Neural cell (in vitro differentiated cells): ENCODE data around the gene LRRC31. TPM values are rescaled to one million over a fixed set of nuclear protein-coding genes. Genes with fewer than 3 reads are reported as not detected.

Experiments used
- H2AFZ ChIP-seq: fragments of 200-600, 300-800 bp; sonication (generic), shearing (Covaris generic); 2 replicates; pipeline ENCODE4 v1.6.0; 2014; ENCODE audit warnings: low read depth, mild to moderate bottlenecking, antibody characterized with exemption, low read length, moderate library complexity
- H3F3A ChIP-seq: fragments of 200-600 bp; shearing (Covaris generic); 2 replicates; pipeline ENCODE4 v1.6.1; 2016; ENCODE audit warnings: mild to moderate bottlenecking, moderate library complexity, mixed read lengths, antibody characterized with exemption, low read length; ENCODE audit not compliant: insufficient read depth, poor library complexity, severe bottlenecking
- H3K27ac ChIP-seq: fragments of 200-600, 300-800 bp; sonication (generic), shearing (Covaris generic); 2 replicates; pipeline ENCODE4 v1.5.1; 2014; ENCODE audit warnings: mild to moderate bottlenecking, low read length, moderate library complexity
- H3K27me3 ChIP-seq: fragments of 300-800, 200-600 bp; sonication (generic), shearing (Covaris generic); 2 replicates; pipeline ENCODE4 v1.6.0; 2014; ENCODE audit warnings: mild to moderate bottlenecking, low read depth, low read length, moderate library complexity; ENCODE audit not compliant: insufficient read depth
- H3K36me3 ChIP-seq: fragments of 300-800, 200-600 bp; sonication (generic), shearing (Covaris generic); 2 replicates; pipeline ENCODE4 v1.5.1; 2014; ENCODE audit warnings: mild to moderate bottlenecking, antibody characterized with exemption, low read length, moderate library complexity; ENCODE audit not compliant: insufficient read depth
- H3K4me2 ChIP-seq: fragments of 300-800, 200-600 bp; sonication (generic), shearing (Covaris generic); 2 replicates; pipeline ENCODE4 v1.6.0; 2014; ENCODE audit warnings: mild to moderate bottlenecking, low read length
- H3K4me3 ChIP-seq: fragments of 300-800, 200-600 bp; sonication (generic), shearing (Covaris generic); 2 replicates; pipeline ENCODE4 v1.5.1; 2014; ENCODE audit warnings: mild to moderate bottlenecking, low read length, moderate library complexity
- H3K79me2 ChIP-seq: fragments of 200-600 bp; shearing (Covaris generic); replicated peaks from 2 replicates; pipeline ENCODE4 v1.6.0; 2014; ENCODE audit warnings: mild to moderate bottlenecking, low read length, moderate library complexity; ENCODE audit not compliant: insufficient read depth
- H3K9ac ChIP-seq: fragments of 300-800, 200-600 bp; sonication (generic), shearing (Covaris generic); 2 replicates; pipeline ENCODE4 v1.6.1; 2016; ENCODE audit warnings: mild to moderate bottlenecking, low read length, mixed read lengths
- H3K9me2 ChIP-seq: fragments of 200-600 bp; shearing (Covaris generic); 2 replicates; pipeline ENCODE4 v1.6.1; 2016; ENCODE audit warnings: mild to moderate bottlenecking, low read length, mixed read lengths; ENCODE audit not compliant: insufficient read depth
- H3K9me3 ChIP-seq: fragments of 200-600, 300-800 bp; sonication (generic), shearing (Covaris generic); 2 replicates; pipeline ENCODE4 v1.6.1; 2016; ENCODE audit warnings: mild to moderate bottlenecking, mixed run types, low read length, moderate library complexity, mixed read lengths
- H4K20me1 ChIP-seq: fragments of 200-600 bp; shearing (Covaris generic); 2 replicates; pipeline ENCODE4 v1.6.1; 2016; ENCODE audit warnings: mild to moderate bottlenecking, mixed run types; ENCODE audit not compliant: insufficient read depth
- EP300 ChIP-seq: fragments of 450-650 bp; conservative IDR thresholded peaks from 2 replicates; pipeline ENCODE4 v1.6.1; 2014; ENCODE audit warnings: antibody characterized with exemption, mild to moderate bottlenecking, moderate library complexity; ENCODE audit not compliant: poor library complexity, severe bottlenecking
- EZH2 ChIP-seq: fragments of 200-600, 300-800 bp; shearing (Covaris generic), sonication (generic); IDR thresholded peaks from 2 replicates; pipeline ENCODE4 v1.6.1; 2014; ENCODE audit warnings: antibody characterized with exemption, low read length, borderline replicate concordance, mild to moderate bottlenecking; ENCODE audit not compliant: insufficient read depth, poor library complexity, severe bottlenecking
- MXI1 ChIP-seq: fragments of 450-650 bp; conservative IDR thresholded peaks from 2 replicates; pipeline ENCODE4 v1.6.1; 2014; ENCODE audit warnings: antibody characterized with exemption, mild to moderate bottlenecking; ENCODE audit not compliant: poor library complexity, severe bottlenecking
- POLR2AphosphoS5 ChIP-seq: IDR thresholded peaks from 2 replicates; pipeline ENCODE4 v1.6.1; 2012
- RAD21 ChIP-seq: fragments of 450-650 bp; conservative IDR thresholded peaks from 2 replicates; pipeline ENCODE4 v1.6.1; 2014; ENCODE audit warnings: antibody characterized with exemption, mild to moderate bottlenecking, moderate library complexity
- REST ChIP-seq: IDR thresholded peaks from 2 replicates; pipeline ENCODE4 v1.6.1; 2012; ENCODE audit warnings: borderline replicate concordance
- SMC3 ChIP-seq: fragments of 450-650 bp; conservative IDR thresholded peaks from 2 replicates; pipeline ENCODE4 v1.6.1; 2014; ENCODE audit warnings: antibody characterized with exemption, mild to moderate bottlenecking, moderate library complexity; ENCODE audit not compliant: poor library complexity
- TAF1 ChIP-seq: IDR thresholded peaks from 2 replicates; pipeline ENCODE4 v1.6.1; 2012; ENCODE audit warnings: low read depth
- polyA plus RNA-seq: library from polyadenylated mRNA; depleted of rRNA; stranded (reverse); fragments of >200 nt; gene quantifications from 2 replicates; pipeline ENCODE4 v1.2.3, GENCODE V29; 2014
- TF ChIP-seq, protein P1 (sequence below): fragments of 450-650 bp; IDR thresholded peaks from 2 replicates; pipeline ENCODE4 v1.5.1; 2014; ENCODE audit warnings: antibody characterized with exemption, mild to moderate bottlenecking, moderate library complexity; ENCODE audit not compliant: poor library complexity, severe bottlenecking

Gene LRRC31
- polyA plus RNA-seq, 1 donor from 2014 or later = not detected

GRCh38 chr3:169815590-169816150 lies 54.1 kb downstream of the LRRC31 start:
- Histone ChIP-seq H3K79me2 (no peaks in the 10 kb centered on the region), H3K27me3 (no peaks in the 10 kb centered on the region), H3K36me3 (no peaks in the 10 kb centered on the region), H3K9me2 (no peaks in the 10 kb centered on the region), H3K27ac (no peak overlapping the region), H2AFZ (no peak overlapping the region), H3K9me3 (no peaks in the 10 kb centered on the region), H3F3A (no peaks in the 10 kb centered on the region), H3K9ac (no peak overlapping the region), H3K4me2 (no peak overlapping the region), H3K4me3 (no peak overlapping the region), H4K20me1 (no peaks in the 10 kb centered on the region)
- TF ChIP-seq MXI1 (no peak), EP300 (no peak), POLR2AphosphoS5 (no peak), SMC3 (no peak), EZH2 (no peak), TAF1 (no peak), RAD21 (no peak), REST (no peak)
- TF ChIP-seq, protein P1, sequence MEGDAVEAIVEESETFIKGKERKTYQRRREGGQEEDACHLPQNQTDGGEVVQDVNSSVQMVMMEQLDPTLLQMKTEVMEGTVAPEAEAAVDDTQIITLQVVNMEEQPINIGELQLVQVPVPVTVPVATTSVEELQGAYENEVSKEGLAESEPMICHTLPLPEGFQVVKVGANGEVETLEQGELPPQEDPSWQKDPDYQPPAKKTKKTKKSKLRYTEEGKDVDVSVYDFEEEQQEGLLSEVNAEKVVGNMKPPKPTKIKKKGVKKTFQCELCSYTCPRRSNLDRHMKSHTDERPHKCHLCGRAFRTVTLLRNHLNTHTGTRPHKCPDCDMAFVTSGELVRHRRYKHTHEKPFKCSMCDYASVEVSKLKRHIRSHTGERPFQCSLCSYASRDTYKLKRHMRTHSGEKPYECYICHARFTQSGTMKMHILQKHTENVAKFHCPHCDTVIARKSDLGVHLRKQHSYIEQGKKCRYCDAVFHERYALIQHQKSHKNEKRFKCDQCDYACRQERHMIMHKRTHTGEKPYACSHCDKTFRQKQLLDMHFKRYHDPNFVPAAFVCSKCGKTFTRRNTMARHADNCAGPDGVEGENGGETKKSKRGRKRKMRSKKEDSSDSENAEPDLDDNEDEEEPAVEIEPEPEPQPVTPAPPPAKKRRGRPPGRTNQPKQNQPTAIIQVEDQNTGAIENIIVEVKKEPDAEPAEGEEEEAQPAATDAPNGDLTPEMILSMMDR = no peak

- Histone ChIP-seq H3K9ac (no peak overlapping the region), H4K20me1 (no peaks in the 10 kb centered on the region), H3K4me3 (no peak overlapping the region), H2AFZ (no peak overlapping the region), H3K27ac (no peak overlapping the region), H3K9me3 (no peaks in the 10 kb centered on the region), H3F3A (no peaks in the 10 kb centered on the region), H3K36me3 (no peaks in the 10 kb centered on the region), H3K4me2 (no peak overlapping the region), H3K27me3 (no peaks in the 10 kb centered on the region), H3K9me2 (no peaks in the 10 kb centered on the region), H3K79me2 (no peaks in the 10 kb centered on the region)
- TF ChIP-seq, protein P1 = no peak
- TF ChIP-seq MXI1 = no peak
Observed at GRCh38 chr3:169813757-169814517, 55.8 kb downstream of the LRRC31 start.
